ENCODE data around the gene CD2.

Gene CD2

DNA sequence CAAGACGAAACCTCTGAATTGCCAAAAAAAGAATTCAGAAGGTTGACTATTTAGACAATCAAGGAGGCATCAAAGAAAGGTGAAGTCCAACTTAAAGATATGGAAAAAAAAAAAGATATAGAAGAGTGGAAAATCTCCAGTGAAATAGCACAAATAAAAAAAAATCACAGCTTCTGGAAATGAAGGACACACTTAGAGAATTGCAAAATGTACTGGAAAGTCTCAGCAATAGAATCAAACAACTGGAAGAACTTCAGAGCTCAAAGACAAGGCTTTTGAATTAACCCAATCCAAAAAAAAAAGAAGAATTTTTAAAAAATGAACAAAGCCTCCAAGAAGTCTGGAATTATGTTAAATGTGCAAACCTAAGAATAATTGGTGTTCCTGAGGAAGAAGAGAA lies 31.8 kb downstream of the CD2 start:
- no peak for DNase-seq

GRCh38 chr1:116791727-116792126 lies 37.5 kb downstream of the CD2 start:
- no peak for DNase-seq

GRCh38 chr1:116793357-116793935 lies 39.2 kb downstream of the CD2 start:
- DNase-seq, result no peak

GRCh38 chr1:116794371-116794770 lies 40.1 kb downstream of the CD2 start:
- no peak for DNase-seq

- DNase-seq, result no peak
Measured at GRCh38 chr1:116794804-116795481, 40.7 kb downstream of the CD2 start.

DNA sequence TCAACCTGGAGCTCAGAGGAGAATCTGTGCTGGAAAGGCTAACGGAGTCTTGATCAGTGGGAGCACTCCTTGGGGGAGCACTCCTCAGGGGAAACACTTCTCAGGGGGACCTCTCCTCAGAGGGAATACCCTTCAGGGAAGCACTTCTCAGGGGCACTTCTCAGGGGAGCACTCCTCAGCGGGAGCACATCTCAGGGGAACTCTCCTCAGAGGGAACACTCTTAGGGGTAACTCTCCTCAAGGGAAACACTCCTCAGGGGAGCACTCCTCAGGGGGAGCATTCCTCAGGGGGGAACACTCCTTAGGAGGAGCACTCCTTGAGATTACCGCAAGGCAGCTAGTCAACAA lies 41.2 kb downstream of the CD2 start:
- DNase-seq, result no peak

DNA sequence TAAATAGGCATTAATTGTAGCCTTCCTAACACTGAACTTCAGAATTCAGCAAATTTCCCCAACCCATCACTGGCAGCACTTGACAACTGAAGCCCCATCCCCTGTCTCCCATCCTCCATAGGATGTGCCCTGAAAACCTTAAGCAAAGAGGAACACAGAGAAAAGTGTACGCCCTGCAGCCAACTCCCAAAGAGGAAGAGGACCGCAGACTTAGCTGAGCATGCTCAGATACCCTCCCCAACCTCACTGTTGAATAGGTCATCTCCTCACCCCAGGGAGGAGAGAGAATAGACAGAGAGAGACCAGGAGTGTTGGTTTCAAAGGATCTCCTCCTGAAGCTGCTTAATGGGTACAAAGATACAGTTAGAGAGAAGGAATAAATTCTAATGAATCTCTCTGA lies 50.5 kb downstream of the CD2 start:
- DNase-seq, result no peak

- DNase-seq, result no peak
Measured at GRCh38 chr1:116805398-116805797, 51.2 kb downstream of the CD2 start.

DNA sequence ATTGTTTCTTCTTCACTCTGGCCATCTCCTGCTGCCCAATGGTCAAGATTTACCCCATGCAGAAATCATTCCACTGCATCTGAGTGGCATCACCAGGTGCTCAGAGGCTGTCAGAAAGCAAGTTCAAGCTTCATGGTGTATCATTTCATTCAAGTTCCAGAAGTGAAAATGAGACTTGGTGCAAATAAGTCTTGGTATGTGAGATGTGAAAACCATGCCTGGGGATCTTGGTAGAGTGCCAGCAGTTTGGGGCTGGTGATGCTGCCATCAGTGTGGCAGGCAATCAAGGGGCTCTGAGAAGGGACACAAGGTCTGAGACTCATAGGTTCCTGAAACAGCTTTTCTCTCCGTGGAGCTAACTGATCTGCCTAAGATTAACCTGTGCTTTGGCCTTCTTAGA lies 52.0 kb downstream of the CD2 start:
- DNase-seq, result peak; percentile 72

GRCh38 chr1:116806671-116807070 lies 52.4 kb downstream of the CD2 start:
- DNase-seq, result no peak

DNA sequence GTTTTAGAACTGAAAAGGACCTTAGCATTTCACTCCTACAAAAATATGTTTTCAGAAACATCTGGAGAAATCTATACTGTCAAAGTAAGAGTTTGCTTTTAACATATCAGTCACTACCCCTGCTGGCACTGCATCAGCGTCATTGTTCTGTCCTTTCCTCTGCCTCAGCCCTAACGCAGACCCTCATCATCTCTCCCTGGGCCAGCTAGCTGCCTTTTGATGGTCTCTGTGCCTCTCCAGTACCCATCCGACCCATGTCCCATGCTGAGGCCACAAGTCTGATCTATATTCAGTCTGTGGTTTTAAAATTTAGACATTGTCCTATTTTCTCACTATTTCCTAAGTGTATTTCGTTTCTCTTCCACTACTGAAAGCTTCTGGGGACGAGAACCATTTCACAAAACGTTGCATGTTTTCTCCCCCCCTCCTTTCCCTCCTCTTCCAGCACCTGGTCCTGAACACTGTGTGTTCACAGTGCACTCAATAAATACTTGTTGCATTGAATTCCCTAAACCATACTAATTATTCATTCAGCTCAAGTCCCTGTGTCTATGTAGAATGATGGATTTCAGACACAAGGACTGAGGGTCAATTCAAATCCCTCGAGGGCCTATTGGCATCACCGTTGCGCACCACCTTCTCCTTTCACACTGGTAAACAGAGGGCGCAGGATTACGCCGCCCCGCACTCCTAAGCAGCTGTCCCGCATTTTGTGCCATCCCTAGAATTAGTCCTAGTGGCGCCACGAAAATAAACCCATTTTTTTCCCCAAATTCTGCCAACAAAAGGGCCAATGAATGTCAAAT lies 53.4 kb downstream of the CD2 start:
- DNase-seq, result no peak

DNA sequence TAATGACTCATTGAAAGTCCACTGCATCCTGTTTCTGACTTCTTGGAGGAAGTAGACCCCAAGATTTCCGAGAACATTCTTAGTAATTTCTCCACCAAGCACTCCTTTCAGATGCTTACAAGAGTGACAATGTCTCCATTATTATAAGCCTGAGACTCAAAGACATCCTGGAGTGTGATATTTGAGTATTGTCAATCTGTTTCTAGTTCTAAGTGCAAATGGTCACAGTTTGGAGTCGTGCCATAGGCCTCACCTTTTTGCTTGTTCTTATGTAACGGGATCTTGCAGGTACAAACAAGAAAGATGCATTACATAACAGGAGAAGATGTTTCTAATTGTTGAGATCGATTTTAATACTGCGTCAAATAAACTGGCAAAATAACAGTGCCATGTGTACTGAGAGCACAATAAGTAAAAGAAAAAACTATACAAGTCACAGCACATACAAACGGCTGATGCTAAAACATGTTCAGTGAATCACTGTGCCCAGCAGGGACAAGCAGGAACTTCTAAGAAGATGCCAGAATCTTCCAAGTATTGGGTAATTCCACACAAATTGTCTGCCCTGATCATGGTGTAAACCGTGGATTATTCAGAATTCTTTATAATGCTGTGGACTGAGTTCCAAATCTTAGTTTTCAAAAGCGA lies 54.1 kb downstream of the CD2 start:
- DNase-seq, result peak; percentile 52

DNA sequence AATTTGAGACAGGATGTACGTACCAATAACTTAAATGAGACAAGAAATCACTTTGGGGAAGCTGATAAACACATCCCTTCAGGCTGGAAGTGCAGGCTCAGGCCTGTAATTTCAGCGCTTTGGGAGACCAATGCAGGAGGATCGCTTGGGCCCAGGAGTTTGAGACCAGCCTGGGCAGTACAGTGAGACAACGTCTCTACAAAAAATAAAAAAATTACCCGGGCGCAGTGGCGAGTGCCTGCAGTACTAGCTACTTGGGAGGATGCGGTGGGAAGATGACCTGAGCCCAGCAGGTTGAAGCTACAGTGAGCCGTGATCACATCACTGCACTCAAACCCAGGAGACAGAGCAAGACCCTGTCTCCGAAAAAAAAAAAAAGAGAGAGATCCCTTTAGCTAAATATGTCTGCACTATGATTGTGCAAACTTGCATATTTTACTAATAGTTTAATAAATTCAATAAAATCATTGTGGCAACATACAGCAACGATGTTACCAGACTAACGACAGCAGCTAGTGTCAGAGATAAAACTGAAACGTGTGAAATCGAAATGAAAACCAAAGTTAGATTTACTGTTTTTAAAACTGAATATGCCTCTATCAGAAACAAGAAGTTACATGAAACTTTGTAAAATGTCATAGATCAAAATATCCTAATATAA lies 54.7 kb downstream of the CD2 start:
- peak; percentile 56 for DNase-seq

- no peak for DNase-seq
Measured at GRCh38 chr1:116811321-116811720, 57.1 kb downstream of the CD2 start.

- DNase-seq, result no peak
Measured at GRCh38 chr1:116814926-116815723, 60.9 kb downstream of the CD2 start.

DNA sequence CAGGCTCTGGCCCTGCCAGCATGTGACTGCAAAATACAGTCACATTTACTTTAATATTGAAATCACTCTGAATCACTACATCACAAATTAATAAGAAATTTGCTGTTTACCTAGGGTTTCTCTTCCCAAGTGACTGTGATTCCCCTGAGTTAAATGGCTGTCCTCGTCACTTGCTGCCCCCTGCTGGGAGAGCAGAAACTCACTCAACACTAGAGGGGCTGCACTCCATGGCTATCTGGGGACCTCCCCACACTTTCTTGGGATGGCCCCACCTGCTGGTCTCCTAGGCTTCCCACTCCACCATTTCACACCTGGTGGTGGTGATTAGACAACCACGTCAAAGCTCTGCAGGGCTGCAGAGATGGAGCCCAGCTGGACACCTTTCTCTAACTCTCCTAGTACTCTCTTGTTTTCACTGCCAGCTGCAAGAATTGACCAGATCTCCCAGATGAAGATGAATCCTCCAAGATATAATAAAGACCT lies 63.4 kb downstream of the CD2 start:
- DNase-seq, result peak; percentile 84
